ENCODE measurements around the gene GNAQ.

DNA sequence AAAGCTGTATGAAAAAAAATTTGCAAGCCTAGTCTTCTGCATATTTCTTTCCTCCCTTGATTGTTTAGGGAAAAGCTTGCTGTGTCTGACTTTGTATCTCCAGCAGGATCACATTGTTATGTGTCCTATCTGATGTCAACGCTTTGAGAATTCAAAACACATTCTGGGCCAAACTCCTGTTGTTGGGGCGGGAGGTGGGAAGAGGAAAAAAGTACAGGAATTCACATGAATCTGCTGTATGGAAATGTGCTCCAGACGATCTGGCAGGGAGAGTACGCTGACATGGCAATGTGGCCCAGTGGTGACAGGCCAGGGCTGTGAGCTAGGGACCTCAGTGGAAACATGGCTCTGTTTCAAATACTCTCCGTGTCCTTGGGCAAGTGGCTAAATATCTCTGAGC is 296.1 kb downstream of the GNAQ start:
- no peak for TF ChIP-seq CTCF (IDR thresholded peaks at IDR 0.05; ENCODE audit: poor library complexity)
- TF ChIP-seq EZH2 (IDR thresholded peaks at IDR 0.05; ENCODE audit: borderline replicate concordance) = no peak
